Measurements from ENCODE around the gene KRABD2.
"Not testable (repeated sequence)": the region's sequence is repeated elsewhere in the genome, so short reads cannot be mapped to it uniquely, and the experiment has no call there.

The KRABD2 gene

GRCh38 chr17:8369944-8370343, 6.6 kb downstream of the KRABD2 start:
- Mint-ChIP-seq H3K36me3 (ENCODE audit: low read depth) (peaks cover 16% of the 10 kb centered on the region), H3K27ac (no peak overlapping the region), H3K4me1 (ENCODE audit: low read depth) (no peaks in the 10 kb centered on the region), H3K9me3 (no peaks in the 10 kb centered on the region), H3K27me3 (ENCODE audit: low read depth) (no peaks in the 10 kb centered on the region), H3K4me3 (ENCODE audit: low read depth) (no peak overlapping the region)
- intact Hi-C loops (cut with micrococcal nuclease): no loop called here
- no peak for DNase-seq (ENCODE audit: low spot score)

- intact Hi-C loops (cut with micrococcal nuclease): no loop called here
These were observed 8.3 kb downstream of the KRABD2 start for GRCh38 chr17:8368193-8368592.

GRCh38 chr17:8366231-8366630, 10.3 kb downstream of the KRABD2 start:
- H3K9me3 Mint-ChIP-seq: no peaks in the 10 kb centered on the region
- H3K4me1 Mint-ChIP-seq (ENCODE audit: low read depth): no peaks in the 10 kb centered on the region
- H3K36me3 Mint-ChIP-seq (ENCODE audit: low read depth): peaks cover 16% of the 10 kb centered on the region
- H3K4me3 Mint-ChIP-seq (ENCODE audit: low read depth): no peak overlapping the region
- intact Hi-C loops (cut with micrococcal nuclease): no loop called here
- no peak for DNase-seq (ENCODE audit: low spot score)
- H3K27ac Mint-ChIP-seq: no peak overlapping the region
- no peaks in the 10 kb centered on the region for H3K27me3 Mint-ChIP-seq (ENCODE audit: low read depth)

More at GRCh38 chr17:8368193-8368592, 8.3 kb downstream of the KRABD2 start:
- H3K36me3 Mint-ChIP-seq (ENCODE audit: low read depth): peaks cover 16% of the 10 kb centered on the region
- H3K27me3 Mint-ChIP-seq (ENCODE audit: low read depth): no peaks in the 10 kb centered on the region
- H3K27ac Mint-ChIP-seq: no peak overlapping the region
- no peak for DNase-seq (ENCODE audit: low spot score)
- no peaks in the 10 kb centered on the region for H3K9me3 Mint-ChIP-seq
- H3K4me1 Mint-ChIP-seq (ENCODE audit: low read depth): no peaks in the 10 kb centered on the region
- no peak overlapping the region for H3K4me3 Mint-ChIP-seq (ENCODE audit: low read depth)

DNA sequence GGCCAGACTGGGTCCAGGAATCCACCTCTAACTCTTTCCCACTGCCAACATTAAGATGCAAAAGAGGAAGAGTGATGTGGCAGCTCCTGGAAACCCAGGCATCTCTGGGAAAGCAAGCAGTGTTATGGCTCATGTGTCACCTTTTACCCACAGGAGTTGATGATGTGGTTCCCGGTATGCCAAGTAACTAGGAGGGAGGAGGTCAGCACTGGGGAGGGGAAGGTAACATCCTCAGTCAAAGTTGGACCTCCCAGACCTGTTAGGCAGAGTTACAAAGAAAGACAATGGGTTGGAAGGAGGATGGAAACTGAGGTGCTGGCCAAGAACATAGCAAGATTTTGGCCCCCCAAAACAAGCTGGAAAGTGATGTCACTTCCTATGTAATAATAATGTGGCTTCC, 11.4 kb downstream of the KRABD2 start:
- no peaks in the 10 kb centered on the region for H3K9me3 Mint-ChIP-seq
- H3K27me3 Mint-ChIP-seq (ENCODE audit: low read depth): no peaks in the 10 kb centered on the region

DNA sequence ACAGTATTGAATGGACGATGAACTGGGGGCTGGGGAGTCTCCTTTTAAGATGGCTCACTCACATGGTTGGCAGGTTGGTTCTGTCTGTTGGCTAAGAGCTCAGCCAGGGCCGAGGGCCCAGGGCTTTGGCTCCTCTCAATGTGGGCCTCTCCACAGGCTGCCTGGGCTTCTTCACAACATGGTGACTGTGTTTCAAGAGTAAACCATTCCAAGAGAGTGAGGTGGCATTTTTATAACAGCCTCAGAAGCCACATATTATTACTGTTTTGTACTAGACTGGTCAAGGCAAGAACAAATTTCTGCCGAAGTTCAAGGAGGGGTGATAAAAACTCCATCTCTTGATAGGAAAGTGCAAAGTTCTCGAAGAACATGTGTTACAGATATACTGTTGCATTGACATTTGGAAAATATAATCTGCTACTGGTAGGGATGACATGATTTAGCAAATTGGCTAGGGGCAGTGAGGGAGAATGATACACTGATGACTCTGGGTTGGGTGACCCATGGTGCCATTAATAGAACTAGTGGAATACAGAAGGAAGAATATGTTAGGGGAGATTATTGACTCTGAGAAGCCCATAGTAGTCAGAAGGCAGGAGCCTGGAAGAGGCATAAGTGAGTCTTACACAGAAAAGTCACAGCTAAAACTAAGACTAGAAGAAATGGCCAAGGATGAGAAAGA, 13.7 kb downstream of the KRABD2 start:
- H3K4me3 Mint-ChIP-seq (ENCODE audit: low read depth): no peak overlapping the region
- peaks cover 5% of the 10 kb centered on the region for H3K4me1 Mint-ChIP-seq (ENCODE audit: low read depth)
- no peak for DNase-seq (ENCODE audit: low spot score)
- intact Hi-C loops (cut with micrococcal nuclease): no loop called here
- H3K27me3 Mint-ChIP-seq (ENCODE audit: low read depth): peaks cover 3% of the 10 kb centered on the region
- no peaks in the 10 kb centered on the region for H3K36me3 Mint-ChIP-seq (ENCODE audit: low read depth)
- H3K27ac Mint-ChIP-seq: no peak overlapping the region
- H3K9me3 Mint-ChIP-seq: no peaks in the 10 kb centered on the region

More for the DNA sequence above, 11.4 kb downstream of the KRABD2 start:
- Mint-ChIP-seq H3K4me1 (ENCODE audit: low read depth) (peaks cover 3% of the 10 kb centered on the region), H3K4me3 (ENCODE audit: low read depth) (no peak overlapping the region), H3K27ac (no peak overlapping the region), H3K36me3 (ENCODE audit: low read depth) (peaks cover 13% of the 10 kb centered on the region)
- intact Hi-C loops (cut with micrococcal nuclease): no loop called here
- DNase-seq (ENCODE audit: low spot score): no peak

- Mint-ChIP-seq H3K4me1 (ENCODE audit: low read depth) (peaks cover 5% of the 10 kb centered on the region), H3K4me3 (ENCODE audit: low read depth) (no peak overlapping the region), H3K27ac (no peak overlapping the region), H3K36me3 (ENCODE audit: low read depth) (no peaks in the 10 kb centered on the region), H3K27me3 (ENCODE audit: low read depth) (peaks cover 3% of the 10 kb centered on the region), H3K9me3 (no peaks in the 10 kb centered on the region)
- DNase-seq (ENCODE audit: low spot score): no peak
- intact Hi-C loops (cut with micrococcal nuclease): no loop called here
These were observed 15.8 kb downstream of the KRABD2 start for GRCh38 chr17:8360751-8361150.

DNA sequence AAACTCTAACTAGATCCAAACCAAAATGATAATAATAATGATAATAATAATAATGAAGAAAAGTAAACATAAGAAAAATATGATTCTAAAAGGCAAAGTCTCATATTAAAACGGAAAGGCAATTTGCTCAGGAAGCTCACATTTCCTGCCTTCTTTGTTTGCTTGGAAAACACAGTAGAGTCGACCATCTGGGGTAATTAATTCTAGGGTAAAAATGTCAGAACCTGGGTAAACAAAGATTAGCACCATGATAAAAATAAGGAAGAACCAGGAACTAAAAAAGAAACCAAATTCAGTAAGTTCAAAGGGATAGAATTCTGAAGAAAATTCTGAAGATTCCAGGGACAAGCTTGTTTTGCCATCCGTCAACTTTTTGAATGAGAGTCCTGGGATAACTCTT, 16.2 kb downstream of the KRABD2 start:
- H3K27me3 Mint-ChIP-seq (ENCODE audit: low read depth): peaks cover 3% of the 10 kb centered on the region
- peaks cover 5% of the 10 kb centered on the region for H3K4me1 Mint-ChIP-seq (ENCODE audit: low read depth)
- H3K36me3 Mint-ChIP-seq (ENCODE audit: low read depth): no peaks in the 10 kb centered on the region
- DNase-seq (ENCODE audit: low spot score): no peak
- no peak overlapping the region for H3K4me3 Mint-ChIP-seq (ENCODE audit: low read depth)
- no peak overlapping the region for H3K27ac Mint-ChIP-seq
- intact Hi-C loops (cut with micrococcal nuclease): no loop called here
- no peaks in the 10 kb centered on the region for H3K9me3 Mint-ChIP-seq

- Mint-ChIP-seq H3K4me3 (ENCODE audit: low read depth) (no peak overlapping the region), H3K36me3 (ENCODE audit: low read depth) (no peaks in the 10 kb centered on the region), H3K27ac (no peak overlapping the region), H3K9me3 (no peaks in the 10 kb centered on the region), H3K4me1 (ENCODE audit: low read depth) (peaks cover 5% of the 10 kb centered on the region), H3K27me3 (ENCODE audit: low read depth) (peaks cover 3% of the 10 kb centered on the region)
- intact Hi-C loops (cut with micrococcal nuclease): no loop called here
- no peak for DNase-seq (ENCODE audit: low spot score)
These were observed 16.7 kb downstream of the KRABD2 start for GRCh38 chr17:8359769-8360168.

GRCh38 chr17:8357910-8358309, 18.6 kb downstream of the KRABD2 start:
- peaks cover 5% of the 10 kb centered on the region for H3K4me1 Mint-ChIP-seq (ENCODE audit: low read depth)
- no peak overlapping the region for H3K27ac Mint-ChIP-seq
- intact Hi-C loops (cut with micrococcal nuclease): no loop called here
- H3K9me3 Mint-ChIP-seq: no peaks in the 10 kb centered on the region
- no peak for DNase-seq (ENCODE audit: low spot score)
- H3K4me3 Mint-ChIP-seq (ENCODE audit: low read depth): no peak overlapping the region
- no peaks in the 10 kb centered on the region for H3K36me3 Mint-ChIP-seq (ENCODE audit: low read depth)
- H3K27me3 Mint-ChIP-seq (ENCODE audit: low read depth): peaks cover 3% of the 10 kb centered on the region

DNA sequence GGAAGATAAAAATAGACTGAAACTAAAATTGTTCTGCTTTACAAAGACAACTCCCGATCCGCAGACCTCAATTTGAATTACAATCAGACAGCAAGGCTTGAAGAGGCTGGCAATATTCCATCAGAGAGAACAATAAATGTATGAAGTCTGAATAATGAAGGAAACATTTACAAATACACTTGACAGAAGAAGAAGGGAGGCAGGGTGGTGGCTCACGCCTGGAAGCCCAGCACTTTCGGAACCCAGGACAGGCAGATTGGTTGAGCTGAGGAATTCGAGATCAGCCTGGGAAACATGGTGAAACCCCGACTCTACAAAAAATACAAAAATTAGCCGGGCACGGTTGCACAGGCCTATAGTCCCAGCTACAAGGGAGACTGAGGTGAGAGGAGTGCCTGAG, 22.3 kb downstream of the KRABD2 start:
- Mint-ChIP-seq H3K4me3 (ENCODE audit: low read depth) (no peak overlapping the region), H3K36me3 (ENCODE audit: low read depth) (no peaks in the 10 kb centered on the region)
- intact Hi-C loops (cut with micrococcal nuclease): no loop called here

GRCh38 chr17:8353736-8354135, 22.8 kb downstream of the KRABD2 start:
- no peak overlapping the region for H3K4me3 Mint-ChIP-seq (ENCODE audit: low read depth)
- H3K27me3 Mint-ChIP-seq (ENCODE audit: low read depth): peaks cover 5% of the 10 kb centered on the region
- no peaks in the 10 kb centered on the region for H3K9me3 Mint-ChIP-seq
- DNase-seq (ENCODE audit: low spot score): no peak
- H3K27ac Mint-ChIP-seq: no peak overlapping the region
- no peaks in the 10 kb centered on the region for H3K4me1 Mint-ChIP-seq (ENCODE audit: low read depth)
- no peaks in the 10 kb centered on the region for H3K36me3 Mint-ChIP-seq (ENCODE audit: low read depth)
- intact Hi-C loops (cut with micrococcal nuclease): no loop called here

More for the DNA sequence above, 22.3 kb downstream of the KRABD2 start:
- Mint-ChIP-seq H3K27me3 (ENCODE audit: low read depth) (peaks cover 6% of the 10 kb centered on the region), H3K27ac (no peak overlapping the region), H3K9me3 (no peaks in the 10 kb centered on the region), H3K4me1 (ENCODE audit: low read depth) (no peaks in the 10 kb centered on the region)
- DNase-seq (ENCODE audit: low spot score): no peak

GRCh38 chr17:8350339-8350738, 26.2 kb downstream of the KRABD2 start:
- Mint-ChIP-seq H3K27me3 (ENCODE audit: low read depth) (peaks cover 12% of the 10 kb centered on the region), H3K36me3 (ENCODE audit: low read depth) (no peaks in the 10 kb centered on the region), H3K27ac (no peak overlapping the region), H3K4me3 (ENCODE audit: low read depth) (no peak overlapping the region), H3K9me3 (no peaks in the 10 kb centered on the region), H3K4me1 (ENCODE audit: low read depth) (no peaks in the 10 kb centered on the region)
- intact Hi-C loops (cut with micrococcal nuclease): no loop called here
- DNase-seq (ENCODE audit: low spot score): no peak

DNA sequence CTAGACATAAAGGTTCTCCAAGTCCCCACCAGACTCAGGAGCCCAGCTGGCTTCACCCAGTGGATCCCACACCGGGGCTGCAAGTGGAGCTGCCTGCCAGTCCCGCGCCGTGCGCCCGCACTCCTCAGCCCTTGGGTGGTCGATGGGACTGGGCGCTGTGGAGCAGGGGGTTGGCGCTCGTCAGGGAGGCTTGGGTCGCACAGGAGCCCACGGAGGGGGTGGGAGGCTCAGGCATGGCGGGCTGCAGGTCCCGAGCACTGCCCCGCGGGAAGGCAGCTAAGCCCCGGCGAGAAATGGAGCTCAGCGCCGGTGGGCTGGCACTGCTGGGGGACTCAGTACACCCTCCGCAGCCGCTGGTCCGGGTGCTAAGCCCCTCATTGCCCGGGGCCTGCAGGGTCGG, 29.5 kb downstream of the KRABD2 start:
- intact Hi-C loops (cut with micrococcal nuclease); H3K36me3 Mint-ChIP-seq (ENCODE audit: low read depth); H3K27ac Mint-ChIP-seq; DNase-seq (ENCODE audit: low spot score); H3K4me1 Mint-ChIP-seq (ENCODE audit: low read depth); H3K4me3 Mint-ChIP-seq (ENCODE audit: low read depth); H3K9me3 Mint-ChIP-seq: not testable (repeated sequence)
- H3K27me3 Mint-ChIP-seq (ENCODE audit: low read depth): peaks cover 16% of the 10 kb centered on the region

All from activated T-helper 2 cell treated with anti-CD3 and anti-CD28 coated beads, Interferon-gamma antibody, Interleukin-2, Interleukin-4, amounts not matched to agents 10 μg/mL and 5 μg/mL and 100 μg/mL, durations not matched to agents 14 hours and 24 hours and 36 hours (primary cell).